ENCODE measurements around the gene CDKAL1.

DNA sequence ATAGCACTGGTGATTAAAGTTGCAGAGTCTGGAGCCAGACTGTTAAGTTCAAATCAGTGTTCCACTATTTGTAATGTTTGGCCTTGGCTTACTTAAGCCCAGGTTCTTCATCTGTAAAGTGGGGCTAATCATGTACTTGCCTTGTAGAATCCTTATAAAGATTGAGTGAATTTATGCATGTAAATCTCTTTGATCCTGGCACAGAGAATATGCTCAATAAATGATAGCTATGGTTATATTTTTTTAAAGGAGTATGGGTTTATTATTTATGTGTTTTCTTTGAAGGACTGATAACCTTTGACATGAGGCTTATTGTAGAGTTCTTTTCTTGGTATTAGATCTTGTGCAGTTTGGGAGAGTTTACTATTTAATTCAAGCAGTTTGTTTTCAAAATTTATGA, 89.5 kb downstream of the CDKAL1 start:
- TF ChIP-seq, protein P1, sequence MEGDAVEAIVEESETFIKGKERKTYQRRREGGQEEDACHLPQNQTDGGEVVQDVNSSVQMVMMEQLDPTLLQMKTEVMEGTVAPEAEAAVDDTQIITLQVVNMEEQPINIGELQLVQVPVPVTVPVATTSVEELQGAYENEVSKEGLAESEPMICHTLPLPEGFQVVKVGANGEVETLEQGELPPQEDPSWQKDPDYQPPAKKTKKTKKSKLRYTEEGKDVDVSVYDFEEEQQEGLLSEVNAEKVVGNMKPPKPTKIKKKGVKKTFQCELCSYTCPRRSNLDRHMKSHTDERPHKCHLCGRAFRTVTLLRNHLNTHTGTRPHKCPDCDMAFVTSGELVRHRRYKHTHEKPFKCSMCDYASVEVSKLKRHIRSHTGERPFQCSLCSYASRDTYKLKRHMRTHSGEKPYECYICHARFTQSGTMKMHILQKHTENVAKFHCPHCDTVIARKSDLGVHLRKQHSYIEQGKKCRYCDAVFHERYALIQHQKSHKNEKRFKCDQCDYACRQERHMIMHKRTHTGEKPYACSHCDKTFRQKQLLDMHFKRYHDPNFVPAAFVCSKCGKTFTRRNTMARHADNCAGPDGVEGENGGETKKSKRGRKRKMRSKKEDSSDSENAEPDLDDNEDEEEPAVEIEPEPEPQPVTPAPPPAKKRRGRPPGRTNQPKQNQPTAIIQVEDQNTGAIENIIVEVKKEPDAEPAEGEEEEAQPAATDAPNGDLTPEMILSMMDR (IDR thresholded peaks at IDR 0.05; ENCODE audit: low read depth, low read length, missing input control), result no peak
- TF ChIP-seq, protein P2, sequence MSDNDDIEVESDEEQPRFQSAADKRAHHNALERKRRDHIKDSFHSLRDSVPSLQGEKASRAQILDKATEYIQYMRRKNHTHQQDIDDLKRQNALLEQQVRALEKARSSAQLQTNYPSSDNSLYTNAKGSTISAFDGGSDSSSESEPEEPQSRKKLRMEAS (IDR thresholded peaks at IDR 0.05), result no peak
- TF ChIP-seq, protein P3, sequence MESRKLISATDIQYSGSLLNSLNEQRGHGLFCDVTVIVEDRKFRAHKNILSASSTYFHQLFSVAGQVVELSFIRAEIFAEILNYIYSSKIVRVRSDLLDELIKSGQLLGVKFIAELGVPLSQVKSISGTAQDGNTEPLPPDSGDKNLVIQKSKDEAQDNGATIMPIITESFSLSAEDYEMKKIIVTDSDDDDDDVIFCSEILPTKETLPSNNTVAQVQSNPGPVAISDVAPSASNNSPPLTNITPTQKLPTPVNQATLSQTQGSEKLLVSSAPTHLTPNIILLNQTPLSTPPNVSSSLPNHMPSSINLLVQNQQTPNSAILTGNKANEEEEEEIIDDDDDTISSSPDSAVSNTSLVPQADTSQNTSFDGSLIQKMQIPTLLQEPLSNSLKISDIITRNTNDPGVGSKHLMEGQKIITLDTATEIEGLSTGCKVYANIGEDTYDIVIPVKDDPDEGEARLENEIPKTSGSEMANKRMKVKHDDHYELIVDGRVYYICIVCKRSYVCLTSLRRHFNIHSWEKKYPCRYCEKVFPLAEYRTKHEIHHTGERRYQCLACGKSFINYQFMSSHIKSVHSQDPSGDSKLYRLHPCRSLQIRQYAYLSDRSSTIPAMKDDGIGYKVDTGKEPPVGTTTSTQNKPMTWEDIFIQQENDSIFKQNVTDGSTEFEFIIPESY (IDR thresholded peaks at IDR 0.05), result no peak
- TF ChIP-seq EGR1 (IDR thresholded peaks at IDR 0.05; ENCODE audit: low read depth in 2 of 2) (no peak), RAD21 (IDR thresholded peaks at IDR 0.05) (no peak), JUND (IDR thresholded peaks at IDR 0.05) (no peak), TAF1 (conservative IDR thresholded peaks at IDR 0.05) (no peak), GABPA (IDR thresholded peaks at IDR 0.05 in 1 of 2, conservative IDR thresholded peaks at IDR 0.05 in 1 of 2) (no peak), SP1 (IDR thresholded peaks at IDR 0.05) (no peak), NR2F2 (IDR thresholded peaks at IDR 0.05) (no peak), YY1 (IDR thresholded peaks at IDR 0.05) (no peak)
- TF ChIP-seq, protein P4, sequence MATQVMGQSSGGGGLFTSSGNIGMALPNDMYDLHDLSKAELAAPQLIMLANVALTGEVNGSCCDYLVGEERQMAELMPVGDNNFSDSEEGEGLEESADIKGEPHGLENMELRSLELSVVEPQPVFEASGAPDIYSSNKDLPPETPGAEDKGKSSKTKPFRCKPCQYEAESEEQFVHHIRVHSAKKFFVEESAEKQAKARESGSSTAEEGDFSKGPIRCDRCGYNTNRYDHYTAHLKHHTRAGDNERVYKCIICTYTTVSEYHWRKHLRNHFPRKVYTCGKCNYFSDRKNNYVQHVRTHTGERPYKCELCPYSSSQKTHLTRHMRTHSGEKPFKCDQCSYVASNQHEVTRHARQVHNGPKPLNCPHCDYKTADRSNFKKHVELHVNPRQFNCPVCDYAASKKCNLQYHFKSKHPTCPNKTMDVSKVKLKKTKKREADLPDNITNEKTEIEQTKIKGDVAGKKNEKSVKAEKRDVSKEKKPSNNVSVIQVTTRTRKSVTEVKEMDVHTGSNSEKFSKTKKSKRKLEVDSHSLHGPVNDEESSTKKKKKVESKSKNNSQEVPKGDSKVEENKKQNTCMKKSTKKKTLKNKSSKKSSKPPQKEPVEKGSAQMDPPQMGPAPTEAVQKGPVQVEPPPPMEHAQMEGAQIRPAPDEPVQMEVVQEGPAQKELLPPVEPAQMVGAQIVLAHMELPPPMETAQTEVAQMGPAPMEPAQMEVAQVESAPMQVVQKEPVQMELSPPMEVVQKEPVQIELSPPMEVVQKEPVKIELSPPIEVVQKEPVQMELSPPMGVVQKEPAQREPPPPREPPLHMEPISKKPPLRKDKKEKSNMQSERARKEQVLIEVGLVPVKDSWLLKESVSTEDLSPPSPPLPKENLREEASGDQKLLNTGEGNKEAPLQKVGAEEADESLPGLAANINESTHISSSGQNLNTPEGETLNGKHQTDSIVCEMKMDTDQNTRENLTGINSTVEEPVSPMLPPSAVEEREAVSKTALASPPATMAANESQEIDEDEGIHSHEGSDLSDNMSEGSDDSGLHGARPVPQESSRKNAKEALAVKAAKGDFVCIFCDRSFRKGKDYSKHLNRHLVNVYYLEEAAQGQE (IDR thresholded peaks at IDR 0.05), result no peak
- TF ChIP-seq, protein P5, sequence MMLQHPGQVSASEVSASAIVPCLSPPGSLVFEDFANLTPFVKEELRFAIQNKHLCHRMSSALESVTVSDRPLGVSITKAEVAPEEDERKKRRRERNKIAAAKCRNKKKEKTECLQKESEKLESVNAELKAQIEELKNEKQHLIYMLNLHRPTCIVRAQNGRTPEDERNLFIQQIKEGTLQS (IDR thresholded peaks at IDR 0.05), result no peak

All from liver (tissue), 3 donors.